Fibroblast of pulmonary artery (primary cell): ENCODE measurements around the gene COL7A1.

Experiments
- DNase-seq: peaks from one replicate; pipeline ENCODE4 v3.0.0-alpha.2; 2010; ENCODE audit warnings: low read depth
- H3K4me3 ChIP-seq: replicated peaks from 2 replicates; pipeline ENCODE4 v1.5.1; 2011; ENCODE audit warnings: low read depth, mild to moderate bottlenecking, control low read depth, low read length, moderate library complexity
- TF ChIP-seq, protein P1 (sequence below): IDR thresholded peaks from 2 replicates; pipeline ENCODE4 v1.5.1; 2011; ENCODE audit warnings: mild to moderate bottlenecking, control low read depth, low read length, inconsistent platforms; ENCODE audit errors: missing control alignments

COL7A1 gene

GRCh38 chr3:48563382-48563918 lies 31.7 kb downstream of the COL7A1 start, which contains the start of gene UCN2:
Gene UCN2 (minus strand): TSS chr3:48563781. CDS start chr3:48563124, 657 bp downstream.
- TF ChIP-seq, protein P1, sequence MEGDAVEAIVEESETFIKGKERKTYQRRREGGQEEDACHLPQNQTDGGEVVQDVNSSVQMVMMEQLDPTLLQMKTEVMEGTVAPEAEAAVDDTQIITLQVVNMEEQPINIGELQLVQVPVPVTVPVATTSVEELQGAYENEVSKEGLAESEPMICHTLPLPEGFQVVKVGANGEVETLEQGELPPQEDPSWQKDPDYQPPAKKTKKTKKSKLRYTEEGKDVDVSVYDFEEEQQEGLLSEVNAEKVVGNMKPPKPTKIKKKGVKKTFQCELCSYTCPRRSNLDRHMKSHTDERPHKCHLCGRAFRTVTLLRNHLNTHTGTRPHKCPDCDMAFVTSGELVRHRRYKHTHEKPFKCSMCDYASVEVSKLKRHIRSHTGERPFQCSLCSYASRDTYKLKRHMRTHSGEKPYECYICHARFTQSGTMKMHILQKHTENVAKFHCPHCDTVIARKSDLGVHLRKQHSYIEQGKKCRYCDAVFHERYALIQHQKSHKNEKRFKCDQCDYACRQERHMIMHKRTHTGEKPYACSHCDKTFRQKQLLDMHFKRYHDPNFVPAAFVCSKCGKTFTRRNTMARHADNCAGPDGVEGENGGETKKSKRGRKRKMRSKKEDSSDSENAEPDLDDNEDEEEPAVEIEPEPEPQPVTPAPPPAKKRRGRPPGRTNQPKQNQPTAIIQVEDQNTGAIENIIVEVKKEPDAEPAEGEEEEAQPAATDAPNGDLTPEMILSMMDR, result peak; percentile 16
- H3K4me3 ChIP-seq, result no peak within 1 kb of the TSS
- peak; percentile 41 for DNase-seq

- no peak for DNase-seq
- no peak overlapping the region for H3K4me3 ChIP-seq
- TF ChIP-seq, protein P1, result no peak
These were observed 32.6 kb downstream of the COL7A1 start for GRCh38 chr3:48562367-48563095.

DNA sequence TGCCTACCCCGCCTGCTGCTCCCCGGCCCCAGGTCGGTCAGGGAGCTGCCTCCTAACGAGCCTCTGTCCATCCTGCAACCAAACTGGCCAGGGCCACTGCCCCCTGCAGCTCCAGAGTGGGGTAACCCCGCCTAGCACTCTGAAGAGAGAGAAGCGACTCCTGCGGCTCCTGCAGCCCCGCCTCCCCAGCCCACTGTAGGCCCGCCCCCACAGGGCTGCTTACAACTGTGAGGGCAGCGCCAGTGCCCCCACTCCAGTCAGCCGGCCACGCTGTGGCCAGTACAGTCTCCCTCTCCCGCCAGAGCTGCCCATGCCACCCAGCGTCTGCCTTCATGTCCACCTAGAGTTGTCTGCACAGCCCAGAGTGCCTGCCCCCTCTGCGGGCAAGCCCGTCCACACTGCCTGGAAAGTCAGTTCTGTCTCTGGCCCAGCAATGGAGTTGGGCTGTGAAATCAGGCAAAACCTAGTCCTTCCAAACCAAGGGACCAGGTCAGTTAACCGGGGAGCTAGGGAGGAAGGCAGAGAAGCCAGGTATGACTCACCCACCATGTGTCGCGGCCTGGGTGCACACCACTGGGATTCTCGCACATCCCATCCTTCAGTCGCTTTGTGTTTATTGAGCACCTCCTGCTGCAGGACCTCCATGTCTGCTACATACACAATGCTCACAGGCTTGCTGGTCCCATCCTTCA lies 33.9 kb downstream of the COL7A1 start:
- TF ChIP-seq, protein P1, result peak; percentile 26
- peak; percentile 47 for DNase-seq
- H3K4me3 ChIP-seq, result no peak overlapping the region

DNA sequence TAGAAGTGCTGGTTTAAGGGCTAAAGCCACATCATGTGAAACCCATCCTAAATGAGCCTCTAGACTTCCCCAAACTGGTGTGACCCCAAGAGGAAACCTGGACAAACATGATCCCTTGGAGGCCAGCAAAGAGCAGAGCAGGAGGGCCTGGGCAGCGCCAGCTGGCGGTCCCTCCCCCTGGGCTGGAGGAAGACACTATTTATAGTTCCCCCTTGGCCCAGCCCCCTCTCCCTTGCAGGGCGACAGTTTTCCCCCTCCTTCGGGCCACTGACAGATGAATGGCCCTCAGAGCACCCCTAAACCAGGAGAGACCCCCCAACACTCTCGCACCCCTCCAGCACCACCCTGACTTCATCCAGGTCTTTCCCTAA lies 34.5 kb downstream of the COL7A1 start:
- TF ChIP-seq, protein P1, result no peak
- H3K4me3 ChIP-seq, result no peak overlapping the region
- DNase-seq, result no peak

GRCh38 chr3:48558493-48559134 lies 36.5 kb downstream of the COL7A1 start:
- TF ChIP-seq, protein P1, result no peak
- H3K4me3 ChIP-seq, result no peak overlapping the region
- no peak for DNase-seq

DNA sequence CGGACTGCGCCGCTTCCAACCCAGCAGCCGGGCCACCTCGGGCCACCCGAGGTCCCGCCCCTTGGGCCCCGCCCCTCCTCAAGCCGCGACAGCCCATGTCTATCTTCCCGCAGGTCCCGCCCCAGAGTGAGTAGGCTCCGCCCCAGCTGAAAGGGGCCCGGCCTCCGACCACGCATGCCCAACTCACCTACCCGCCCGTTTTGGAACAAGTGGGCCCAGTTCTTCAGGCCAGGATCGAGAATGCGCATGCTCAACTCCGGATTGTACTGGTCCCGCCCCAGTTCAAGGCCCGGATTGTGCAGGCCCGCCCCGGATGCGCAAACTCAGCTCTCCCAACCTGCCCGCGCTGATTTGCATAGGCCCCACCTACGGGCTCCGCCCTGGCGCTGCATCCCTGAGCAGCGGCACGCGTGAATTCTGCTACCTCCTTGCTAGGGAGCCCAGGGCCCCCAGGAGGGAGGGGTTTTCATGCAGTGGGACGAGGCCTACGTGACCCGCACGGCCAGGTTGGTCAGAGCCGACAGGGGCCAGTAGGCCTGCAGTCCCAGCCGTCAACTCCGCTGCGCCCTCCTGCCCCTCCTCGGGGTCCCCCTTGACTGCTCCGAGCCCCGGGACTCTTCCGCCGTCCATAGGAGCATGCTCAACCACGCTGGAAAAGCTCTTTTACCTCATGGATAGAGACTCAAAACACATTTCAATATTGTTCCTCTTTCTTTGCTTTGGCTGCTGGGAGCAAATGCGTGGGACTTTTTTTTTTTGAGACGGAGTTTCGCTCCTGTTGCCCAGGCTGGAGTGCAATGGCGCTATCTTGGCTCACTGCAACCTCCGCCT lies 38.1 kb downstream of the COL7A1 start, which contains the start of gene PFKFB4:
TSS of gene PFKFB4 (minus strand) at position 8 of the 831 bp plus-strand sequence. CDS start 26 bp downstream, outside the sequence.
- peak; percentile 100 for DNase-seq
- H3K4me3 ChIP-seq, result peak within 1 kb of the TSS; percentile 70
- TF ChIP-seq, protein P1, result no peak
